IMR-90 (cell line): ENCODE measurements around the gene ACSS1. TPM values are rescaled to one million over a fixed set of nuclear protein-coding genes. Genes with fewer than 3 reads are reported as not detected.

ENCODE experiments used
- microRNA-seq, 2 experiments: library from miRNA; stranded (forward) in 1 of 2; unstranded in 1 of 2; fragments of 10-50 nt in 1 of 2; fragments of <30 nt in 1 of 2; gene quantifications in 1 of 2; microRNA quantifications in 1 of 2; one replicate each; pipeline versions ENCODE3 to v1.1.0; 2013 to 2020; ENCODE audit not compliant: insufficient read depth in 1 of 2, insufficient read length in 1 of 2, unreplicated experiment in 1 of 2
- polyA plus RNA-seq, 3 experiments: library from polyadenylated mRNA; depleted of rRNA; stranded (reverse); fragments of >200 nt; gene quantifications; 2 replicates each; pipeline ENCODE4 v1.2.3, GENCODE V29; 2012; ENCODE audit warnings: low replicate concordance in 1 of 3
- small RNA-seq, 5 experiments: library from RNA; depleted of rRNA; stranded (forward); fragments of <200 nt; gene quantifications; one replicate each; pipeline ENCODE3, GENCODE V24; 2012
- total RNA-seq: library from RNA; depleted of rRNA; stranded (reverse); fragments of >200 nt; gene quantifications from 2 replicates; pipeline ENCODE4 v1.2.3, GENCODE V29; 2012; rRNA removed

The ACSS1 gene
- total and polyA plus RNA-seq, 2 of the 4 experiments (the other 2 are of a cell fraction) = 0.72 to 1.2 TPM

Small RNA genes within 50 kb of the gene (microRNA-seq; reads per million reads assigned to microRNA genes)
- not detected for gene RNU6-1257P (ENCODE audit: insufficient read depth, insufficient read length)

Small RNA genes within 50 kb of the gene (small RNA-seq; reads per million reads assigned to genes)
- 0 reads per million in 5 experiments for gene RNU6-1257P

Other genes with a start within 250 kb of the ACSS1 start
- gene CST7, start 108.9 kb downstream of the ACSS1 start, total RNA-seq = not detected in 2 replicates
- not detected in 2 replicates for gene CST7, start 108.9 kb downstream of the ACSS1 start, polyA plus RNA-seq (2012; rRNA removed)
- gene APMAP, start 65.4 kb downstream of the ACSS1 start, total RNA-seq = 67.2 TPM in 2 replicates
- gene APMAP, start 65.4 kb downstream of the ACSS1 start, polyA plus RNA-seq (2012; rRNA removed) = 86.4 and 88.8 TPM in 2 replicates
- gene VSX1, start 24.0 kb upstream of the ACSS1 start, total RNA-seq = not detected in 2 replicates
- not detected in 2 replicates for gene VSX1, start 24.0 kb upstream of the ACSS1 start, polyA plus RNA-seq (2012; rRNA removed)
- 53.6 and 61.1 TPM in 2 replicates for gene ENTPD6, start 137.6 kb upstream of the ACSS1 start, total RNA-seq
- gene ENTPD6, start 137.6 kb upstream of the ACSS1 start, polyA plus RNA-seq (2012; rRNA removed) = 98.4 and 98.6 TPM in 2 replicates
- gene PYGB, start 189.9 kb upstream of the ACSS1 start, total RNA-seq = 72.4 and 81.4 TPM in 2 replicates
- gene PYGB, start 189.9 kb upstream of the ACSS1 start, polyA plus RNA-seq (2012; rRNA removed) = 83.1 TPM in 2 replicates